ES-I3 (cell line): Measurements from ENCODE around the gene TRAPPC12.

Experiments used
- H3K36me3 ChIP-seq: 2 replicates; pipeline ENCODE4 v1.6.1; 2013; ENCODE audit warnings: mild to moderate bottlenecking, low read length, control low read depth, moderate library complexity; ENCODE audit not compliant: insufficient read depth
- H3K4me1 ChIP-seq: 2 replicates; pipeline ENCODE4 v1.6.1; 2013; ENCODE audit warnings: mild to moderate bottlenecking, control low read depth, low read length; ENCODE audit not compliant: insufficient read depth
- H3K9ac ChIP-seq: 2 replicates; pipeline ENCODE4 v1.6.1; 2013; ENCODE audit warnings: low read depth, mild to moderate bottlenecking, low read length, moderate library complexity
- H3K9me3 ChIP-seq: 2 replicates; pipeline ENCODE4 v1.6.1; 2013; ENCODE audit warnings: mild to moderate bottlenecking, low read length, moderate library complexity; ENCODE audit not compliant: control insufficient read depth, insufficient read depth

Gene TRAPPC12

GRCh38 chr2:3379647-3380534, at the start of gene TRAPPC12:
Gene TRAPPC12, plus strand, starts transcription at chr2:3379694. Its CDS starts 7,930 bp downstream, at chr2:3387624.
- Histone ChIP-seq H3K9me3 (no peaks in the 10 kb centered on the region), H3K36me3 (no peaks in the 10 kb centered on the region), H3K4me1 (0 out of 2 replicates have a peak, but pooled peaks cover 8% of the 10 kb centered on the region), H3K9ac (peak within 1 kb of the TSS; percentile 85)

GRCh38 chr2:3332133-3332532, 47.4 kb upstream of the TRAPPC12 start:
- H3K4me1 ChIP-seq = no peaks in the 10 kb centered on the region
- no peaks in the 10 kb centered on the region; the same call in 1 of the 2 replicates for H3K36me3 ChIP-seq
- no peaks in the 10 kb centered on the region for H3K9me3 ChIP-seq
- H3K9ac ChIP-seq = no peak overlapping the region

- Histone ChIP-seq H3K9me3 (no peaks in the 10 kb centered on the region), H3K36me3 (no peaks in the 10 kb centered on the region; the same call in 1 of the 2 replicates), H3K4me1 (no peaks in the 10 kb centered on the region), H3K9ac (no peak overlapping the region)
These were observed 44.8 kb upstream of the TRAPPC12 start for GRCh38 chr2:3334392-3335345.

GRCh38 chr2:3336844-3337243, 42.6 kb upstream of the TRAPPC12 start:
- H3K36me3 ChIP-seq = no peaks in the 10 kb centered on the region
- H3K9ac ChIP-seq = no peak overlapping the region
- H3K9me3 ChIP-seq = no peaks in the 10 kb centered on the region; the same call in 1 of the 2 replicates
- H3K4me1 ChIP-seq = no peaks in the 10 kb centered on the region

GRCh38 chr2:3338340-3338739, 41.2 kb upstream of the TRAPPC12 start:
- Histone ChIP-seq H3K9me3 (no peaks in the 10 kb centered on the region; the same call in 1 of the 2 replicates), H3K36me3 (no peaks in the 10 kb centered on the region), H3K4me1 (no peaks in the 10 kb centered on the region), H3K9ac (no peak overlapping the region)

GRCh38 chr2:3340144-3340543, 39.4 kb upstream of the TRAPPC12 start:
- H3K4me1 ChIP-seq = no peaks in the 10 kb centered on the region
- H3K9ac ChIP-seq = no peak overlapping the region
- H3K9me3 ChIP-seq = no peaks in the 10 kb centered on the region; the same call in 1 of the 2 replicates
- H3K36me3 ChIP-seq = no peaks in the 10 kb centered on the region

GRCh38 chr2:3341336-3341735, 38.2 kb upstream of the TRAPPC12 start:
- H3K36me3 ChIP-seq = no peaks in the 10 kb centered on the region
- no peaks in the 10 kb centered on the region; the same call in 1 of the 2 replicates for H3K9me3 ChIP-seq
- H3K9ac ChIP-seq = no peak overlapping the region
- no peaks in the 10 kb centered on the region for H3K4me1 ChIP-seq

GRCh38 chr2:3342324-3342723, 37.2 kb upstream of the TRAPPC12 start:
- no peaks in the 10 kb centered on the region for H3K36me3 ChIP-seq
- H3K9me3 ChIP-seq = no peaks in the 10 kb centered on the region; the same call in 1 of the 2 replicates
- no peaks in the 10 kb centered on the region for H3K4me1 ChIP-seq
- no peak overlapping the region for H3K9ac ChIP-seq

- Histone ChIP-seq H3K9me3 (no peaks in the 10 kb centered on the region; the same call in 1 of the 2 replicates), H3K9ac (no peak overlapping the region), H3K36me3 (no peaks in the 10 kb centered on the region)
These were observed 36.5 kb upstream of the TRAPPC12 start for GRCh38 chr2:3343012-3343411.

GRCh38 chr2:3344897-3345296, 34.6 kb upstream of the TRAPPC12 start:
- Histone ChIP-seq H3K36me3 (no peaks in the 10 kb centered on the region), H3K9ac (no peak overlapping the region), H3K9me3 (no peaks in the 10 kb centered on the region; the same call in 1 of the 2 replicates), H3K4me1 (no peaks in the 10 kb centered on the region)

More at GRCh38 chr2:3343012-3343411, 36.5 kb upstream of the TRAPPC12 start:
- no peaks in the 10 kb centered on the region for H3K4me1 ChIP-seq

- Histone ChIP-seq H3K36me3 (no peaks in the 10 kb centered on the region), H3K9me3 (no peaks in the 10 kb centered on the region), H3K4me1 (no peaks in the 10 kb centered on the region), H3K9ac (no peak overlapping the region)
These were observed 33.9 kb upstream of the TRAPPC12 start for GRCh38 chr2:3345621-3346020.

- Histone ChIP-seq H3K4me1 (no peaks in the 10 kb centered on the region), H3K9ac (no peak overlapping the region), H3K9me3 (no peaks in the 10 kb centered on the region), H3K36me3 (no peaks in the 10 kb centered on the region)
These were observed 30.7 kb upstream of the TRAPPC12 start for GRCh38 chr2:3348767-3349166.

GRCh38 chr2:3349211-3349693, 30.2 kb upstream of the TRAPPC12 start:
- Histone ChIP-seq H3K9ac (no peak overlapping the region), H3K9me3 (no peaks in the 10 kb centered on the region), H3K36me3 (no peaks in the 10 kb centered on the region), H3K4me1 (no peaks in the 10 kb centered on the region)

- Histone ChIP-seq H3K36me3 (no peaks in the 10 kb centered on the region; the same call in 1 of the 2 replicates), H3K9me3 (no peaks in the 10 kb centered on the region), H3K9ac (no peak overlapping the region), H3K4me1 (peaks cover 5% of the 10 kb centered on the region; the same call in 1 of the 2 replicates)
These were observed 24.5 kb upstream of the TRAPPC12 start for GRCh38 chr2:3354986-3355385.
